Measurements from ENCODE around the gene PKIG.

DNA sequence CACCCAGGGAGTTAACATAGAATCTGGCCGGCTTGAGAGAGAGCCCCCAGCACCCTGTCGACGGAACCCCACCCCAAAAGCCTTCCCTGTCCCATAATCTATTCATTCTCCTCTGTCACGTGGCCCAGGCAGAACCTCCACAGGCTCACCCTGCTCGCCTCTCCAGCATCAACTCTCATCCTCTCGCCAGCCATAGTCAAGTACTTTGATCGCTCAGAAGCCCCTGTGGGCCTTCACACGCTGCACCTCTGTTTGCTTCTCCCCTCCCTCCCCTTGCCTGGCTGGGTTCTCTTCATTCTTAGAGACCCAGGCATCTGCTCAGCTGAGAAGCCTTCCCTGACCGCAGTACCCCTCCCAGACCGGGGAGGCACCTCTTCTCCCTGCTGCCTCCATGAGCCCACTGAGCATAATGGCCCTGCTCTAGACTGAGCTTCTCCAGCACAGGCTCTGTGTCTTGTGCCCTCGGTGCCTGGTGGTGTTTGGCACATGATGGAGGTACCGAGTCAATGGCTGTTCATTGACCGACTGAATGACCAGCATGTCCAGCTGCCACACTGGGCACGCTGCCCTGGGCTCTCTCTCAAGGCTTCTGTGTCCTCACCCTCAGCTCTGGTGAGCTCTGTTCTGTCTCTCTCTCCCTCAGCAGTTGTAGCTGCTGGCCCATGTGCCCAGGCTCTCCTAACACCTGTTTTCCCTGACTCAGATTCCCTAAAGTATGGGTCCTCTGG, 33.7 kb downstream of the PKIG start:
- TF ChIP-seq, protein P1, sequence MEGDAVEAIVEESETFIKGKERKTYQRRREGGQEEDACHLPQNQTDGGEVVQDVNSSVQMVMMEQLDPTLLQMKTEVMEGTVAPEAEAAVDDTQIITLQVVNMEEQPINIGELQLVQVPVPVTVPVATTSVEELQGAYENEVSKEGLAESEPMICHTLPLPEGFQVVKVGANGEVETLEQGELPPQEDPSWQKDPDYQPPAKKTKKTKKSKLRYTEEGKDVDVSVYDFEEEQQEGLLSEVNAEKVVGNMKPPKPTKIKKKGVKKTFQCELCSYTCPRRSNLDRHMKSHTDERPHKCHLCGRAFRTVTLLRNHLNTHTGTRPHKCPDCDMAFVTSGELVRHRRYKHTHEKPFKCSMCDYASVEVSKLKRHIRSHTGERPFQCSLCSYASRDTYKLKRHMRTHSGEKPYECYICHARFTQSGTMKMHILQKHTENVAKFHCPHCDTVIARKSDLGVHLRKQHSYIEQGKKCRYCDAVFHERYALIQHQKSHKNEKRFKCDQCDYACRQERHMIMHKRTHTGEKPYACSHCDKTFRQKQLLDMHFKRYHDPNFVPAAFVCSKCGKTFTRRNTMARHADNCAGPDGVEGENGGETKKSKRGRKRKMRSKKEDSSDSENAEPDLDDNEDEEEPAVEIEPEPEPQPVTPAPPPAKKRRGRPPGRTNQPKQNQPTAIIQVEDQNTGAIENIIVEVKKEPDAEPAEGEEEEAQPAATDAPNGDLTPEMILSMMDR (IDR thresholded peaks at IDR 0.05; ENCODE audit: insufficient read depth, low read depth, low read length), result no peak
- no peak for TF ChIP-seq EZH2 (IDR thresholded peaks at IDR 0.05; ENCODE audit: insufficient read depth, low read length)
